K562 (cell line): ENCODE measurements around the gene OR51I1.

Experiments used
- CBFB ChIP-seq: sonication (generic); formaldehyde crosslinking; IDR thresholded peaks from 2 replicates; pipeline ENCODE4 v1.4.0; 2020; ENCODE audit warnings: mild to moderate bottlenecking, missing genetic modification reagents
- HNRNPH1 ChIP-seq: fragments of 200-400 bp; formaldehyde crosslinking; optimal IDR thresholded peaks from 2 replicates; pipeline ENCODE3; 2017; ENCODE audit warnings: low read depth, mild to moderate bottlenecking, low read length, moderate library complexity
- JUNB ChIP-seq: fragments of 450-650 bp; formaldehyde crosslinking; conservative IDR thresholded peaks from 2 replicates; pipeline ENCODE4 v1.4.0; 2020; ENCODE audit warnings: mild to moderate bottlenecking
- TAF1 ChIP-seq: IDR thresholded peaks from 2 replicates; pipeline ENCODE4 v1.6.1; 2011; ENCODE audit warnings: mild to moderate bottlenecking, low read length, moderate library complexity; ENCODE audit not compliant: insufficient read depth, control insufficient read depth, severe bottlenecking; ENCODE audit errors: extremely low read depth
- ZFP91 ChIP-seq: sonication (generic); formaldehyde crosslinking; IDR thresholded peaks from 2 replicates; pipeline ENCODE4 v1.8.0; 2022; ENCODE audit warnings: mild to moderate bottlenecking, missing genetic modification reagents
- ZNF780A ChIP-seq: fragments of 250-450 bp; sonication (Bioruptor Pico); IDR thresholded peaks from 2 replicates; pipeline ENCODE4 v1.5.0; 2021; ENCODE audit warnings: mild to moderate bottlenecking

DNA sequence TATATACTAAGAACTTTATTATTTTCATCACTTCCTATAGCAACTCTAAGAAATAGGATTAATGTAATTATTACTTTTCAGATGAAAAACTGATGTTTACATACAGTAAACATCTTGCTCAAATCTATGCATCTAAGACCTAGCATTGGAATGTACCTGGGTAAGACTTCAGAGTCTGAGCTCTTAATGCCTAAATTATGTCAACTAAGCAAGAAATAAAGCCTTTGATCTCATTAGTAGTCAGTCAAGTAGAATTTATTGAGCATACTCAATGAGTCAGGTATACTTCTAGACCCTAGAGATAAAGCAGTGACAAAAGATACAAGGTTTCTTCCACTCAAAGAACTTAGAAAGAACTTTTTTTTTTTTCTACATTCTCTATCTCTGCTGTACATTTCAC, 36.1 kb downstream of the OR51I1 start:
- TF ChIP-seq JUNB (CRISPR knock-in tag) = no peak
- TF ChIP-seq TAF1 = no peak
- no peak for TF ChIP-seq HNRNPH1
- TF ChIP-seq ZFP91 (CRISPR knock-in tag) = no peak
- TF ChIP-seq CBFB = no peak
- no peak for TF ChIP-seq ZNF780A (CRISPR knock-in tag)
